Measurements from ENCODE around the gene TIMMDC1.
"Not testable (repeated sequence)": the region's sequence is repeated elsewhere in the genome, so short reads cannot be mapped to it uniquely, and the experiment has no call there.

TIMMDC1 gene

GRCh38 chr3:119552928-119553327, 54.6 kb downstream of the TIMMDC1 start:
- not testable (repeated sequence) for H3K36me3 ChIP-seq (ENCODE audit: control insufficient read depth, insufficient read depth, low read length); H3K4me3 ChIP-seq (ENCODE audit: insufficient read depth, low read depth, low read length, poor library complexity, severe bottlenecking); H3K27ac ChIP-seq (ENCODE audit: insufficient read depth, low read length, poor library complexity, severe bottlenecking); H3K27me3 ChIP-seq (replicated peaks; ENCODE audit: control insufficient read depth, insufficient read depth, low read length, poor library complexity, severe bottlenecking); H3K4me1 ChIP-seq (ENCODE audit: control insufficient read depth, insufficient read depth, low read length, poor library complexity, severe bottlenecking); H3K9me3 ChIP-seq (ENCODE audit: control insufficient read depth, low read length); DNase-seq

DNA sequence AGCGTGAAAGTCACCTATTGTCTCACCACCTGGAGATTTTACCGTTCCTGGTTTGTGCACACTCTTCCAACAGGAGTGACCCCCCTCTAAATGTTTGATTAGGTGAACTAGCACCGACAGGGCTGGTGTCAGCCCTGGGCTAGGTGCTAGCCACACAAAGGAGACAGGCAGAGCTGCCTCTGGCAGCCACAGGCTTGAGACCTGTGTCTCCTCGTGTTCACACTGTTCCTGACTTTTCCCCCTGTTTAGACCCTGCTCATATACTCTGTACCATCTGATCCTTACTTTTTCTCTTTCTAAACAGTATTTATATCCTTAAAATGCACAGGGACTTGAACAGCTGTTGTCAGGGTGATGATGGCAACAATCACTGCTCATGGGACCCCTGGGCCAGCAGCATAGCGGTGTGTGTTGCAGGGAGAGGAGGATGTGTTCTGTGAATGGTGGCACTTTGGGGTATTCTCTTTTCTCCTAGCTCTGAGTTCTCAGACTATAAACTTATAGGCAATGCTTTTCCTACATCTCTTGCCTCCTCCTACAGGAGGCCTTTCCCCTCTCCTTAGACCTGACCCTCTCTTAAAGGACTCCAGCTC, 55.6 kb downstream of the TIMMDC1 start:
- H3K9me3 ChIP-seq (ENCODE audit: control insufficient read depth, low read length), result no peaks in the 10 kb centered on the region
- no peaks in the 10 kb centered on the region for H3K4me1 ChIP-seq (ENCODE audit: control insufficient read depth, insufficient read depth, low read length, poor library complexity, severe bottlenecking)
- no peak overlapping the region for H3K27ac ChIP-seq (ENCODE audit: insufficient read depth, low read length, poor library complexity, severe bottlenecking)
- no peaks in the 10 kb centered on the region for H3K27me3 ChIP-seq (replicated peaks; ENCODE audit: control insufficient read depth, insufficient read depth, low read length, poor library complexity, severe bottlenecking)
- no peak for DNase-seq
- no peak overlapping the region for H3K4me3 ChIP-seq (ENCODE audit: insufficient read depth, low read depth, low read length, poor library complexity, severe bottlenecking)
- no peaks in the 10 kb centered on the region for H3K36me3 ChIP-seq (ENCODE audit: control insufficient read depth, insufficient read depth, low read length)

GRCh38 chr3:119555309-119555735, 57.0 kb downstream of the TIMMDC1 start:
- Histone ChIP-seq H3K4me3 (ENCODE audit: insufficient read depth, low read depth, low read length, poor library complexity, severe bottlenecking) (no peak overlapping the region), H3K36me3 (ENCODE audit: control insufficient read depth, insufficient read depth, low read length) (no peaks in the 10 kb centered on the region), H3K4me1 (ENCODE audit: control insufficient read depth, insufficient read depth, low read length, poor library complexity, severe bottlenecking) (no peaks in the 10 kb centered on the region), H3K27ac (ENCODE audit: insufficient read depth, low read length, poor library complexity, severe bottlenecking) (no peak overlapping the region), H3K27me3 (replicated peaks; ENCODE audit: control insufficient read depth, insufficient read depth, low read length, poor library complexity, severe bottlenecking) (no peaks in the 10 kb centered on the region), H3K9me3 (ENCODE audit: control insufficient read depth, low read length) (no peaks in the 10 kb centered on the region)
- DNase-seq, result no peak

- H3K4me1 ChIP-seq (ENCODE audit: control insufficient read depth, insufficient read depth, low read length, poor library complexity, severe bottlenecking), result no peaks in the 10 kb centered on the region
- no peak overlapping the region for H3K27ac ChIP-seq (ENCODE audit: insufficient read depth, low read length, poor library complexity, severe bottlenecking)
- H3K36me3 ChIP-seq (ENCODE audit: control insufficient read depth, insufficient read depth, low read length), result no peaks in the 10 kb centered on the region
- no peak overlapping the region for H3K4me3 ChIP-seq (ENCODE audit: insufficient read depth, low read depth, low read length, poor library complexity, severe bottlenecking)
- no peak for DNase-seq
- no peaks in the 10 kb centered on the region for H3K9me3 ChIP-seq (ENCODE audit: control insufficient read depth, low read length)
- no peaks in the 10 kb centered on the region for H3K27me3 ChIP-seq (replicated peaks; ENCODE audit: control insufficient read depth, insufficient read depth, low read length, poor library complexity, severe bottlenecking)
Observed at GRCh38 chr3:119555929-119556328, 57.6 kb downstream of the TIMMDC1 start.

DNA sequence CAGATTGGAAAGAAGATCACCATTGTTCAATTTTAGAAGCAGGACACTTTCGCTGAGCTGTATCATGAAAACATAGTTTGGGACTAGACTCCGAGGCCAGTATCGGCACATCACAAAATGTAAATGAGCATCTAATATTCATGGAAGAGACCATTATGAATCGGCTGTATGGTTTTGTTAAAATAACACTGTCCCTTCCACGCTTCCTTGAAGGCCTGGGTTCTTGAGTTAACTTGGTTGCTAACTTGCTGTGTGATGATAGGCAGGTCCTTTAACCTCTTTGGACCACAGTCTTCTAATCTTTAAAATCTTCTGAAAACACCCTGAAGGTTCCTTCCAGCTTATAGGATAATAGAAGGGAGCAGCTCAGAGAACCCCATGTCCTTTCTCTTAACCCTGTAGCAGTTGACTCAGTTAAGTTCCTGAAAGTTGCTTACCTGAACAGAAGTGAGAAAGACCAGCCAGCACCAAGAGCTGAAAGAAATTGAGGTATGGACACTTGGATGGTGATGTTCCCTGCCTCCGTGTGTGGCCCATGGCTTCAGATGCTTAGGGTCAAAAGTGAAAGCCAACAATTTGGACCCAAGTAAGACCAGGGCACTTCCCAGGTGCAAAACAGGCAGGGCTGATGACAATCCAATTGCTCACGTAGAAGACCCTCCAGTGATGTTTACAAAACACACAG, 59.0 kb downstream of the TIMMDC1 start:
- H3K4me1 ChIP-seq (ENCODE audit: control insufficient read depth, insufficient read depth, low read length, poor library complexity, severe bottlenecking), result no peaks in the 10 kb centered on the region
- no peak for DNase-seq
- H3K27ac ChIP-seq (ENCODE audit: insufficient read depth, low read length, poor library complexity, severe bottlenecking), result no peak overlapping the region
- no peaks in the 10 kb centered on the region for H3K9me3 ChIP-seq (ENCODE audit: control insufficient read depth, low read length)
- H3K27me3 ChIP-seq (replicated peaks; ENCODE audit: control insufficient read depth, insufficient read depth, low read length, poor library complexity, severe bottlenecking), result no peaks in the 10 kb centered on the region
- no peak overlapping the region for H3K4me3 ChIP-seq (ENCODE audit: insufficient read depth, low read depth, low read length, poor library complexity, severe bottlenecking)
- H3K36me3 ChIP-seq (ENCODE audit: control insufficient read depth, insufficient read depth, low read length), result no peaks in the 10 kb centered on the region

DNA sequence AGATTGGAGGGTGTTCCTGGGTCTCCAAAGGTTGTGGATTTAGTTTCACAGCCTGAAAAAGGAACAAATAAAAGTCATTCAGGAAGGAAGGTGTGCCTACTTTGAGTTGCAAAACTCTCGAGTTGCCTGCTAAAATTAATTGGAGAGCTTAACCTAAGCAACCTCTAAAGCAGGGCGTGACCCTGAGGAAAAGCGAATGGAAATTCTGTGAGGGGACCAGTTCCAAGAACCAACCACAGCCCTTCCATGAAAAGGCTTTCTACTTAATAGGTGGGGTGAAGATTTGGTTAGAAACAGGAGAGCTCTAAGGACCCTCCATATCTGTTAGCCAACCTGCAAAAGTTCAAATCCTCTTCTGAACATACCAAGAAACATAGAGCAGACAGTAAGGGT, 59.5 kb downstream of the TIMMDC1 start:
- no peaks in the 10 kb centered on the region for H3K27me3 ChIP-seq (replicated peaks; ENCODE audit: control insufficient read depth, insufficient read depth, low read length, poor library complexity, severe bottlenecking)
- no peak overlapping the region for H3K4me3 ChIP-seq (ENCODE audit: insufficient read depth, low read depth, low read length, poor library complexity, severe bottlenecking)
- DNase-seq, result no peak
- H3K27ac ChIP-seq (ENCODE audit: insufficient read depth, low read length, poor library complexity, severe bottlenecking), result no peak overlapping the region
- no peaks in the 10 kb centered on the region for H3K4me1 ChIP-seq (ENCODE audit: control insufficient read depth, insufficient read depth, low read length, poor library complexity, severe bottlenecking)
- no peaks in the 10 kb centered on the region for H3K36me3 ChIP-seq (ENCODE audit: control insufficient read depth, insufficient read depth, low read length)
- no peaks in the 10 kb centered on the region for H3K9me3 ChIP-seq (ENCODE audit: control insufficient read depth, low read length)

DNA sequence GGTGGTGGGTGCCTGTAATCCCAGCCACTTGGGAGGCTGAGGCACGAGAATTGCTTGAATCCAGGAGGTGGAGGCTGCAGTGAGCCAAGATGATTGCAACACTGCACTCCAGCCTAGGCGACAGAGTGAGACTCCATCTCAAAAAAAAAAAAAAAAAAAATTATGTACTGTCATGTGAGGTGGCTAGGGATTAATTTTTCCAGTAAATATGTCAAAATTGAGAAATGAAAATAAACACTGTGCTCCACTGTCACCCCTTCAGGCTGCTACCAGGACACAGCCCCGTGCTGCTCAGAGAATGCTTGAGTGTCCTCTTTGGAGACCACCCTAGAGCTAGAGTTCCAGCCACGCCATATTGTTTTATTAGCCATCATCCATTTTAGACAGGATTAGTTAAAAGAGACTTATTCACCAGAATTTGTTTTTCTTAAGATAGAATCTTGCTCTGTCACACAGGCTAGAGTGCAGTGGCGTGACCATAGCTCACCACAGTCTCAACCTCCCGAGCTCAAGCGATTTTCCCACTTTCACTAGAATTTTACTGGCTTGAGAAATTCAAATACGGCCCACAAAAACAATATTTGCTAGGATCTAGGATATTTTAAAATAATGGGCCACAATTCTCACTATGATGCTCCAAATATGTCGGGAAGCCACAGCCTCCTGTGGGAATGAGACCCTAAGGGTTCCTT, 60.4 kb downstream of the TIMMDC1 start:
- Histone ChIP-seq H3K4me3 (ENCODE audit: insufficient read depth, low read depth, low read length, poor library complexity, severe bottlenecking) (no peak overlapping the region), H3K27me3 (replicated peaks; ENCODE audit: control insufficient read depth, insufficient read depth, low read length, poor library complexity, severe bottlenecking) (no peaks in the 10 kb centered on the region), H3K36me3 (ENCODE audit: control insufficient read depth, insufficient read depth, low read length) (no peaks in the 10 kb centered on the region), H3K4me1 (ENCODE audit: control insufficient read depth, insufficient read depth, low read length, poor library complexity, severe bottlenecking) (no peaks in the 10 kb centered on the region), H3K27ac (ENCODE audit: insufficient read depth, low read length, poor library complexity, severe bottlenecking) (peak overlapping the region; percentile 30), H3K9me3 (ENCODE audit: control insufficient read depth, low read length) (no peaks in the 10 kb centered on the region)
- DNase-seq, result no peak

DNA sequence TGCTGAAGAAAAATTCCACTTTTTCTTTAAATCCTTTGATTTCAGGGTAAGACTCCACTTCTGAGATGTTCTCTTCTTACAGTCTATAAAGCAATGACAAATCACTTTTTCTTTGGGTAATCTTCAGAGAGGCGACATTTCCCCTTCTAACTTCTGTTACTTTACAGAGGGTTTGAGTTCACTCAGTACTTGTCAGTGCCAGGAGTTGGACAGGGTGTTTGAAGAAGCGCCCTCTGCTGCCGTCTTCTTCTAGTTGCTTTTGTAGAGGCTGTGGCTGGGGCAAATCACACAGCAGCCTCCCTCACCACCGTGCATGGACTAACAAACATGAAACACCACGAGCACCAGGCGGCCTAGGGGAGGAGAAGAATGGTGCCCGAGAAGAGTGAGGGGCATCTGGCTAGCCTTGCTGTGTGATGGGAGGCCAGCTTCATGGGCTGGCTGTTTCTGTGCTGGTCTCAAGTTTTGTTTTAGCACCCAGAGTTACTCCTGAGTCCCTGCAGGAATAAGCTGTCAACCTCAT, 61.2 kb downstream of the TIMMDC1 start, which contains the start of gene CD80:
CD80 (minus strand) TSS at position 174 of the 523 bp plus-strand sequence. CDS start 1,886 bp downstream, outside the sequence.
- H3K4me3 ChIP-seq (ENCODE audit: insufficient read depth, low read depth, low read length, poor library complexity, severe bottlenecking), result no peak within 1 kb of the TSS

DNA sequence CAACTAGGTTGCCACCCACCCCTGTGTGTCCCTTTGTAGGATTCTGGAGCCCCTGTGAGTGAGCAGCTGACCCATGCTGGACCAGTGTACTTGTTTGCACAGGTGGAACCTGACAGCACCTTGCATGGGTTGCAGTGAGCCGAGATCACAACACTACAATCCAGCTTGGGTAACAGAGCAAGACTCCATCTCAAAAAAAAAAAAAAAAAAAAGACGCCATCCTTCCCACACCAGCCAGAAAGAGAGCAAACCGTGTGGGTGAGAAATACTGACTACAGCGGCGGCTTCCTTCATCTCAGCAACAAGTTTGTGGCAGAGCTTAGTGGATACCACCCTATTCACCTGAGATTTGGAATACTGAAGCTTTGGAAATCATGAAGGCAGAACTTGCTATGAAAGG, 61.8 kb downstream of the TIMMDC1 start:
- no peaks in the 10 kb centered on the region for H3K4me1 ChIP-seq (ENCODE audit: control insufficient read depth, insufficient read depth, low read length, poor library complexity, severe bottlenecking)
- no peaks in the 10 kb centered on the region for H3K27me3 ChIP-seq (replicated peaks; ENCODE audit: control insufficient read depth, insufficient read depth, low read length, poor library complexity, severe bottlenecking)
- no peak overlapping the region for H3K4me3 ChIP-seq (ENCODE audit: insufficient read depth, low read depth, low read length, poor library complexity, severe bottlenecking)
- no peak overlapping the region for H3K27ac ChIP-seq (ENCODE audit: insufficient read depth, low read length, poor library complexity, severe bottlenecking)
- DNase-seq, result no peak
- H3K9me3 ChIP-seq (ENCODE audit: control insufficient read depth, low read length), result no peaks in the 10 kb centered on the region
- no peaks in the 10 kb centered on the region for H3K36me3 ChIP-seq (ENCODE audit: control insufficient read depth, insufficient read depth, low read length)

More for the DNA sequence above, 61.2 kb downstream of the TIMMDC1 start, which contains the start of gene CD80:
- peak in 2 of 3 donors; percentile 15 to 29 for DNase-seq
- Histone ChIP-seq H3K27ac (ENCODE audit: insufficient read depth, low read length, poor library complexity, severe bottlenecking) (peak within 1 kb of the TSS; percentile 30), H3K4me1 (ENCODE audit: control insufficient read depth, insufficient read depth, low read length, poor library complexity, severe bottlenecking) (no peaks in the 10 kb centered on the region), H3K9me3 (ENCODE audit: control insufficient read depth, low read length) (no peaks in the 10 kb centered on the region), H3K27me3 (replicated peaks; ENCODE audit: control insufficient read depth, insufficient read depth, low read length, poor library complexity, severe bottlenecking) (no peaks in the 10 kb centered on the region), H3K36me3 (ENCODE audit: control insufficient read depth, insufficient read depth, low read length) (no peaks in the 10 kb centered on the region)

All from effector memory CD4-positive, alpha-beta T cell (primary cell).